Smooth muscle cell of trachea (primary cell): Measurements from ENCODE around the gene ALG10B. TPM values are rescaled to one million over a fixed set of nuclear protein-coding genes. Genes with fewer than 3 reads are reported as not detected.

Experiments
- total RNA-seq: library from RNA; depleted of rRNA; stranded (reverse); fragments of >200 nt; gene quantifications from 2 replicates; pipeline ENCODE4 v1.2.1, GENCODE V29; 2014

Gene ALG10B, protein sequence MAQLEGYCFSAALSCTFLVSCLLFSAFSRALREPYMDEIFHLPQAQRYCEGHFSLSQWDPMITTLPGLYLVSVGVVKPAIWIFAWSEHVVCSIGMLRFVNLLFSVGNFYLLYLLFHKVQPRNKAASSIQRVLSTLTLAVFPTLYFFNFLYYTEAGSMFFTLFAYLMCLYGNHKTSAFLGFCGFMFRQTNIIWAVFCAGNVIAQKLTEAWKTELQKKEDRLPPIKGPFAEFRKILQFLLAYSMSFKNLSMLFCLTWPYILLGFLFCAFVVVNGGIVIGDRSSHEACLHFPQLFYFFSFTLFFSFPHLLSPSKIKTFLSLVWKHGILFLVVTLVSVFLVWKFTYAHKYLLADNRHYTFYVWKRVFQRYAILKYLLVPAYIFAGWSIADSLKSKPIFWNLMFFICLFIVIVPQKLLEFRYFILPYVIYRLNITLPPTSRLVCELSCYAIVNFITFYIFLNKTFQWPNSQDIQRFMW
- total RNA-seq: 2.3 and 6.0 TPM in 2 replicates

DNA sequence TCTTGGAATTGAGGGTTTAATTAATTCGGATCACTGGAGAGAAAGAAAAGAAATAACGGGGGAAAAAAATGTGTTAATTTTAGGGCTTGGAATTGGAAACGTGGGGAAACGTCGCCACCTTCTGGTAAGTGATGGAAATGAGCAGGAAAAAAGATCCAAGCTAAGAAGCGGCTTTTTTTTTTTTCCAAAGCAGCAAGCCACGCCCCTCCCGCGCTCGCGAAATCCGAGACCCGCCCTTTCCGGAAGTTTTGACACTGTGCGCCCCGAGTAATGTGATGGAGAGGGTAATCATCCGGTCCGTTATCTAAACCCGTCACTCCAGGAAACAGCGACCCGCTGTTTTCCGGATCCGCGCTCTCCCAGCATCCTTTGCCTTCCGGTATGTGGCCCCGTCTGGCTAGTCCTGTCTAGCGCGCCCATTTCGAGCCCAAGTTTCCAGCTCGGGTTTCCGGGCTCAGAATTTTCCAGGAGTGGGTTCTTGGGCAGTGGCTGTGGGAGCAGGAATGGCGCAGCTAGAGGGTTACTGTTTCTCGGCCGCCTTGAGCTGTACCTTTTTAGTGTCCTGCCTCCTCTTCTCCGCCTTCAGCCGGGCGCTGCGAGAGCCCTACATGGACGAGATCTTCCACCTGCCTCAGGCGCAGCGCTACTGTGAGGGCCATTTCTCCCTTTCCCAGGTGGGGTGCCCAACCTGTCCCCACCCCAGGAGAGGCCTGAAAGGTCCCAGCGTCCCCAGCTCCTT is at the start of gene ALG10B:
TSS of gene ALG10B (plus strand) at position 384 of the 739 bp plus-strand sequence. CDS start at position 504, 120 bp downstream.

